G401.6 (cell line): Measurements from ENCODE around the gene HIRA.

Experiments
- FAIRE-seq: peaks from 2 replicates; lab custom pipeline; 2012; peaks lifted over from hg19 to GRCh38; lab: Jason Lieb, UNC

The HIRA gene

GRCh38 chr22:19407649-19408606 lies 23.6 kb downstream of the HIRA start:
- FAIRE-seq = no peak

- FAIRE-seq = no peak
These were observed 24.7 kb downstream of the HIRA start for GRCh38 chr22:19406846-19407245.

GRCh38 chr22:19406281-19406811 lies 25.2 kb downstream of the HIRA start:
- FAIRE-seq = no peak

GRCh38 chr22:19405652-19406051 lies 25.9 kb downstream of the HIRA start:
- no peak for FAIRE-seq

- no peak for FAIRE-seq
These were observed 26.4 kb downstream of the HIRA start for GRCh38 chr22:19405133-19405532.

- FAIRE-seq = no peak
These were observed 26.9 kb downstream of the HIRA start for GRCh38 chr22:19404676-19405075.

- no peak for FAIRE-seq
These were observed 28.8 kb downstream of the HIRA start for GRCh38 chr22:19402642-19403191.

GRCh38 chr22:19401483-19401882 lies 30.1 kb downstream of the HIRA start:
- FAIRE-seq = no peak

- no peak for FAIRE-seq
These were observed 30.7 kb downstream of the HIRA start for GRCh38 chr22:19400881-19401280.

- FAIRE-seq = no peak
These were observed 32.9 kb downstream of the HIRA start for GRCh38 chr22:19398652-19399051.

GRCh38 chr22:19398206-19398605 lies 33.3 kb downstream of the HIRA start:
- no peak for FAIRE-seq

GRCh38 chr22:19397734-19398104 lies 33.8 kb downstream of the HIRA start:
- no peak for FAIRE-seq

GRCh38 chr22:19396934-19397733 lies 34.4 kb downstream of the HIRA start:
- FAIRE-seq = no peak

GRCh38 chr22:19396561-19396933 lies 35.0 kb downstream of the HIRA start:
- no peak for FAIRE-seq

- FAIRE-seq = no peak
These were observed 36.3 kb downstream of the HIRA start for GRCh38 chr22:19395276-19395675.

- no peak for FAIRE-seq
These were observed 37.1 kb downstream of the HIRA start for GRCh38 chr22:19394274-19395050.

GRCh38 chr22:19393704-19394103 lies 37.8 kb downstream of the HIRA start:
- FAIRE-seq = no peak

GRCh38 chr22:19387575-19387974 lies 44.0 kb downstream of the HIRA start:
- no peak for FAIRE-seq

- FAIRE-seq = no peak
These were observed 44.5 kb downstream of the HIRA start for GRCh38 chr22:19387038-19387437.

GRCh38 chr22:19386248-19386647 lies 45.3 kb downstream of the HIRA start:
- no peak for FAIRE-seq

GRCh38 chr22:19385221-19385906 lies 46.2 kb downstream of the HIRA start:
- FAIRE-seq = no peak
